CD4-positive, alpha-beta T cell (primary cell): ENCODE data around the gene SIX3. TPM values are rescaled to one million over a fixed set of nuclear protein-coding genes. Genes with fewer than 3 reads are reported as not detected.

Experiments
- ATAC-seq: fragments of 200-7000 bp; cut with Tn5 transposase; one replicate; pipeline ENCODE4 v1.10.0; 2022; ENCODE audit warnings: mild to moderate bottlenecking; ENCODE audit not compliant: poor library complexity
- CTCF ChIA-PET: fragments of 350-600 bp; sonication (Branson Sonifier 250); formaldehyde crosslinking; loops from one replicate; lab custom pipeline; 2021; ENCODE audit warnings: antibody characterized with exemption, inconsistent platforms; lab: Charles Lee
- POLR2A ChIA-PET: fragments of 350-600 bp; sonication (Branson Sonifier 250); formaldehyde crosslinking; loops from one replicate; lab custom pipeline; 2021; ENCODE audit warnings: antibody characterized with exemption, inconsistent platforms; lab: Charles Lee
- DNase-seq, 14 experiments: peaks; one replicate each; pipeline ENCODE4 v3.0.0-alpha.2; 2013 to 2020; ENCODE audit warnings: mixed read lengths in 2 of 14
- H3K27ac ChIP-seq, 2 donors: one replicate each; pipeline versions ENCODE4 v1.5.1 to v1.7.0; 2013; ENCODE audit warnings: low read length in 2 of 2, low read depth in 1 of 2, mild to moderate bottlenecking in 1 of 2
- H3K27me3 ChIP-seq, 2 experiments: 1 replicate in 1 of 2; 2 replicates in 1 of 2; pipeline versions ENCODE4 v1.6.1 to v1.7.0; 2013; ENCODE audit warnings: low read length in 2 of 2, control low read depth in 1 of 2, mild to moderate bottlenecking in 1 of 2, moderate library complexity in 1 of 2; ENCODE audit not compliant: insufficient read depth in 2 of 2, control insufficient read depth in 1 of 2
- H3K36me3 ChIP-seq: one replicate; pipeline ENCODE4 v1.6.1; 2013; ENCODE audit warnings: low read length, control low read depth; ENCODE audit not compliant: insufficient read depth
- H3K4me1 ChIP-seq: one replicate; pipeline ENCODE4 v1.6.1; 2013; ENCODE audit warnings: low read length, control low read depth; ENCODE audit not compliant: insufficient read depth
- H3K4me3 ChIP-seq: one replicate; pipeline ENCODE4 v1.5.1; 2013; ENCODE audit warnings: mild to moderate bottlenecking, low read length, moderate library complexity
- H3K9me3 ChIP-seq, 2 experiments: 1 replicate in 1 of 2; 2 replicates in 1 of 2; pipeline versions ENCODE4 v1.6.1 to v1.7.0; 2013; ENCODE audit warnings: low read length in 2 of 2, mild to moderate bottlenecking in 2 of 2, control low read depth in 1 of 2, moderate library complexity in 1 of 2; ENCODE audit not compliant: control insufficient read depth in 1 of 2, insufficient read depth in 1 of 2
- H3K27ac Mint-ChIP-seq: one replicate; pipeline ENCODE4 v1.8.0; 2020; ENCODE audit warnings: mixed read lengths
- H3K27me3 Mint-ChIP-seq: one replicate; pipeline ENCODE4 v1.8.0; 2021; ENCODE audit warnings: mixed read lengths
- H3K36me3 Mint-ChIP-seq: one replicate; pipeline ENCODE4 v1.8.0; 2021; ENCODE audit warnings: low read depth, mixed read lengths
- H3K4me1 Mint-ChIP-seq: one replicate; pipeline ENCODE4 v1.8.0; 2021; ENCODE audit warnings: low read depth, mixed read lengths
- H3K4me3 Mint-ChIP-seq: one replicate; pipeline ENCODE4 v1.8.0; 2020; ENCODE audit warnings: mild to moderate bottlenecking, mixed read lengths
- H3K9me3 Mint-ChIP-seq: one replicate; pipeline ENCODE4 v1.8.0; 2020; ENCODE audit warnings: mixed read lengths
- CTCF ChIP-seq: fragments of 200-600 bp; IDR thresholded peaks from one replicate; pipeline ENCODE4 v1.8.0; 2022; ENCODE audit warnings: antibody characterized with exemption, mild to moderate bottlenecking
- intact Hi-C, 2 experiments: fragments of 100-400 bp; cut with DNase I in 1 of 2; cut with micrococcal nuclease in 1 of 2; formaldehyde crosslinking; loops; one replicate each; pipeline versions ENCODE4 v1.15.1 to v1.9.0; 2023 to 2025; cut with DNase I, micrococcal nuclease
- total RNA-seq, 174 experiments: library from RNA in 2 of 174; stranded (reverse) in 2 of 174; gene quantifications; one replicate each; pipeline ENCODE4 v1.2.3 and lab custom pipeline; 2021 to 2026

Gene SIX3
- total RNA-seq, 2 experiments from 2014 or later, result not detected

GRCh38 chr2:44954447-44954888, 13.0 kb downstream of the SIX3 start:
- ATAC-seq (no peak), DNase-seq (no peak)
- intact Hi-C loops, result loop anchor here (2.0 to 10.0 kb wide), 2 partner anchors 562 to 710 kb away; no protein-coding TSS in a partner anchor
- Mint-ChIP-seq H3K27me3 (peaks cover 77% of the 10 kb centered on the region), H3K27ac (no peak overlapping the region), H3K4me3 (no peak overlapping the region), H3K36me3 (no peaks in the 10 kb centered on the region), H3K9me3 (no peaks in the 10 kb centered on the region), H3K4me1 (peaks cover 27% of the 10 kb centered on the region)
- Histone ChIP-seq H3K27ac (no peak overlapping the region), H3K9me3 (peaks cover 0 to 17% of the 10 kb centered on the region in 2 experiments), H3K36me3 (no peaks in the 10 kb centered on the region), H3K4me1 (peaks cover 24% of the 10 kb centered on the region), H3K4me3 (no peak overlapping the region), H3K27me3 (peaks cover 52 to 64% of the 10 kb centered on the region in 2 experiments)
- POLR2A ChIA-PET, result no interaction called here
- TF ChIP-seq CTCF, result no peak
- CTCF ChIA-PET, result interaction anchor here (2.0 kb wide), 1 partner anchor 910 kb away, joined by 16 read pairs; no protein-coding TSS in a partner anchor

DNA sequence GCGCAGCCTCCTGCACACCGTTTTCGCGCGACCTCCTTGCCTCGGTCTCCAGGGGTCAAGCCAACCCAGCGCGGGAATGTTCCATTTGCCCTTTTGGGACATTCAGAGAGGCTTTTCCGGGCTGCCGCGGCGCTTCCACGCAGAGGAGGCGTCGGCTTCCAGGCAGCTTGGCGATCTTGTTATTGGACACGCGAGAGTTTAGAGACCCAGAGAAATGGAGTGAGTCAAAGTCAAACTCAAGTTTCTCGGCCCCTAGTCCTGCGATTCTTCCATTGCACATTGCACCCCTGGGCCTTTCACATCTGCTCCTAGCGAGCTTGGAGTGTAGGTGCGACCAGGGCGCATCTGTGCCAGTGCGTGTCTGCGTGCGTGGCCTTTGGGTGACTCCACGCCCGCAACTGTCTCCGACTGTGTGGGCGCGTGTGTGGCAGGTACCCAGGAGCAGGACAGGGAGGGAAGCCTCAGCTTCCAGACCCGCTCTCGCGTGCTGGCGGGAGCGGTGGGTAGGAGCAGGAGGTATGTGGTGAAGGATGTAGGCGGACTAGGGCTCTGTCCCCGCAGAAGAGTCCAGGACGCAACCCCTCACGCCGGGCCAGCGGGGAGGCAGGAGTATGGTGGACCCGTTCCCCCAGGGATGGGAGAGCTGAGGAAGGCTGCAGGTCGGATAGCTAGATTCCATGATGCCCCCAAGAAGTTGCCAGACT, 13.5 kb downstream of the SIX3 start:
- H3K4me3 Mint-ChIP-seq, result no peak overlapping the region
- no peaks in the 10 kb centered on the region for H3K36me3 Mint-ChIP-seq
- peaks cover 80% of the 10 kb centered on the region for H3K27me3 Mint-ChIP-seq
- Histone ChIP-seq H3K27me3 (peaks cover 46 to 64% of the 10 kb centered on the region in 2 experiments), H3K9me3 (peaks cover 0 to 16% of the 10 kb centered on the region in 2 experiments), H3K27ac (no peak overlapping the region), H3K4me1 (peaks cover 23% of the 10 kb centered on the region), H3K4me3 (no peak overlapping the region), H3K36me3 (no peaks in the 10 kb centered on the region)
- ATAC-seq, result no peak
- peaks cover 27% of the 10 kb centered on the region for H3K4me1 Mint-ChIP-seq
- H3K9me3 Mint-ChIP-seq, result no peaks in the 10 kb centered on the region
- ChIA-PET CTCF (interaction anchor here (0.7 to 2.0 kb wide), 5 partner anchors 476 to 1077 kb away, joined by 3 to 16 read pairs (median 5); no protein-coding TSS in a partner anchor), POLR2A (no interaction called here)
- TF ChIP-seq CTCF, result no peak
- intact Hi-C loops, result loop anchor here (1.0 to 10.0 kb wide), 7 partner anchors 562 to 1343 kb away; no protein-coding TSS in a partner anchor
- peak in 1 of 14 experiments; percentile 9 for DNase-seq
- no peak overlapping the region for H3K27ac Mint-ChIP-seq

GRCh38 chr2:44955593-44956392, 14.3 kb downstream of the SIX3 start:
- no peak overlapping the region for H3K4me3 Mint-ChIP-seq
- ChIA-PET CTCF (interaction anchor here (0.7 to 2.0 kb wide), 5 partner anchors 476 to 1078 kb away, joined by 3 to 16 read pairs (median 4); no protein-coding TSS in a partner anchor), POLR2A (no interaction called here)
- Histone ChIP-seq H3K27me3 (peaks cover 41 to 57% of the 10 kb centered on the region in 2 experiments), H3K4me1 (peaks cover 23% of the 10 kb centered on the region), H3K9me3 (peaks cover 0 to 16% of the 10 kb centered on the region in 2 experiments), H3K36me3 (no peaks in the 10 kb centered on the region), H3K27ac (no peak overlapping the region), H3K4me3 (no peak overlapping the region)
- no peaks in the 10 kb centered on the region for H3K9me3 Mint-ChIP-seq
- peaks cover 27% of the 10 kb centered on the region for H3K4me1 Mint-ChIP-seq
- peaks cover 77% of the 10 kb centered on the region for H3K27me3 Mint-ChIP-seq
- peak; percentile 78 for TF ChIP-seq CTCF
- intact Hi-C loops, result loop anchor here (1.0 to 10.0 kb wide), 9 partner anchors 477 to 1343 kb away; no protein-coding TSS in a partner anchor
- ATAC-seq (peak; percentile 83), DNase-seq (peak; percentile 48 to 80 (median 66))
- H3K36me3 Mint-ChIP-seq, result no peaks in the 10 kb centered on the region
- no peak overlapping the region for H3K27ac Mint-ChIP-seq
